SK-N-SH (cell line): ENCODE measurements around the gene TMEM63C. TPM values are rescaled to one million over a fixed set of nuclear protein-coding genes. Genes with fewer than 3 reads are reported as not detected.
A peak's percentile ranks its signal among the peaks of the same experiment; 100 is the strongest.

Source experiments
- CTCF ChIA-PET: fragments of 300-600, 350-600 bp; formaldehyde crosslinking; extraction: SDS; loops from one replicate; lab custom pipeline; 2021; lab: Yijun Ruan, JAX
- POLR2A ChIA-PET: fragments of 350-600 bp; sonication (Branson Sonifier 250); formaldehyde crosslinking; extraction: SDS; loops from one replicate; lab custom pipeline; 2020; ENCODE audit warnings: antibody characterized with exemption, inconsistent platforms; lab: Yijun Ruan, JAX
- DNase-seq: peaks from one replicate; pipeline ENCODE4 v3.0.0; 2012
- H2AFZ ChIP-seq: fragments of 200-600 bp; sonication (generic); 2 replicates; pipeline ENCODE4 v1.8.1; 2016; ENCODE audit warnings: antibody characterized with exemption, mild to moderate bottlenecking, low read depth
- H3F3A ChIP-seq: fragments of 200-600 bp; sonication (generic); replicated peaks from 2 replicates; pipeline ENCODE3; 2016; ENCODE audit warnings: antibody characterized with exemption, mild to moderate bottlenecking; ENCODE audit not compliant: insufficient read depth
- H3K27ac ChIP-seq, 2 experiments: fragments of 200-500 bp in 1 of 2; fragments of 200-600 bp in 1 of 2; sonication (Bioruptor generic) in 1 of 2; sonication (generic), shearing (Covaris generic) in 1 of 2; 2 replicates each; pipeline versions ENCODE4 v1.5.1 to v1.6.1; 2014 to 2016; ENCODE audit warnings: low read depth in 2 of 2, inconsistent platforms in 1 of 2, low read length in 1 of 2, mild to moderate bottlenecking in 1 of 2, mixed read lengths in 1 of 2
- H3K27me3 ChIP-seq: fragments of 200-600 bp; sonication (generic), shearing (Covaris generic); 2 replicates; pipeline ENCODE4 v1.6.1; 2016; ENCODE audit warnings: mixed run types; ENCODE audit not compliant: insufficient read depth
- H3K36me3 ChIP-seq, 2 experiments: fragments of 200-500 bp in 1 of 2; fragments of 200-600 bp in 1 of 2; sonication (Bioruptor generic) in 1 of 2; sonication (generic) in 1 of 2; replicated peaks in 1 of 2; 2 replicates each; pipeline versions ENCODE3 to v1.5.1; 2014 to 2016; ENCODE audit warnings: low read length in 1 of 2, mild to moderate bottlenecking in 1 of 2; ENCODE audit not compliant: insufficient read depth in 2 of 2, control insufficient read depth in 1 of 2
- H3K4me1 ChIP-seq, 2 experiments: fragments of 200-500 bp in 1 of 2; fragments of 200-600 bp in 1 of 2; sonication (Bioruptor generic) in 1 of 2; sonication (generic), shearing (Covaris generic) in 1 of 2; 2 replicates each; pipeline versions ENCODE4 v1.5.1 to v1.6.1; 2014 to 2016; ENCODE audit warnings: low read depth in 1 of 2, low read length in 1 of 2, mixed run types in 1 of 2; ENCODE audit not compliant: insufficient read depth in 2 of 2, control insufficient read depth in 1 of 2
- H3K4me2 ChIP-seq: fragments of 200-600 bp; sonication (generic), shearing (Covaris generic); 2 replicates; pipeline ENCODE4 v1.6.1; 2017; ENCODE audit warnings: mixed run types
- H3K4me3 ChIP-seq, 2 experiments: fragments of 200-500 bp in 1 of 2; fragments of 200-600 bp in 1 of 2; sonication (Bioruptor generic) in 1 of 2; sonication (generic), shearing (Covaris generic) in 1 of 2; 2 replicates each; pipeline versions ENCODE4 v1.5.1 to v1.8.1; 2014 to 2016; ENCODE audit warnings: low read depth in 2 of 2, inconsistent platforms in 1 of 2, low read length in 1 of 2, mild to moderate bottlenecking in 1 of 2, mixed read lengths in 1 of 2, moderate library complexity in 1 of 2
- H3K79me2 ChIP-seq: fragments of 200-600 bp; sonication (generic); 2 replicates; pipeline ENCODE4 v1.8.1; 2017; ENCODE audit warnings: mild to moderate bottlenecking; ENCODE audit not compliant: insufficient read depth
- H3K9ac ChIP-seq: fragments of 200-600 bp; sonication (generic); 2 replicates; pipeline ENCODE4 v1.6.1; 2017; ENCODE audit warnings: mixed run types
- H3K9me2 ChIP-seq: fragments of 200-600 bp; sonication (generic); 2 replicates; pipeline ENCODE4 v1.6.1; 2017; ENCODE audit warnings: mixed run types
- H3K9me3 ChIP-seq: fragments of 200-600 bp; sonication (generic); 2 replicates; pipeline ENCODE4 v1.6.1; 2017; ENCODE audit warnings: mixed run types, mild to moderate bottlenecking, moderate library complexity
- H4K20me1 ChIP-seq: fragments of 200-600 bp; sonication (generic); 2 replicates; pipeline ENCODE4 v1.6.1; 2017; ENCODE audit warnings: mild to moderate bottlenecking, mixed run types; ENCODE audit not compliant: insufficient read depth
- GATA2 ChIP-seq: sonication (generic); formaldehyde crosslinking; IDR thresholded peaks from 2 replicates; pipeline ENCODE4 v1.5.0; 2020; ENCODE audit warnings: mild to moderate bottlenecking, missing genetic modification reagents
- IRF3 ChIP-seq: fragments of 150-350 bp; IDR thresholded peaks from 2 replicates; pipeline ENCODE4 v1.6.1; 2016; ENCODE audit warnings: mild to moderate bottlenecking, low read depth, low read length
- MAX ChIP-seq: IDR thresholded peaks from 2 replicates; pipeline ENCODE4 v1.4.0; 2012; ENCODE audit warnings: low read depth
- MXI1 ChIP-seq: IDR thresholded peaks from 2 replicates; pipeline ENCODE4 v1.6.1; 2012; ENCODE audit warnings: mild to moderate bottlenecking, low read depth, low read length, improper control_type of control experiment
- RAD21 ChIP-seq: IDR thresholded peaks from 2 replicates; pipeline ENCODE4 v1.6.1; 2012; ENCODE audit warnings: mild to moderate bottlenecking, low read length
- RCOR1 ChIP-seq: fragments of 150-350 bp; IDR thresholded peaks from 2 replicates; pipeline ENCODE4 v1.6.1; 2017; ENCODE audit warnings: antibody characterized with exemption, low read length
- RXRA ChIP-seq: IDR thresholded peaks from 2 replicates; pipeline ENCODE4 v1.4.0; 2012; ENCODE audit warnings: low read depth, mild to moderate bottlenecking, borderline replicate concordance
- SMC3 ChIP-seq: IDR thresholded peaks from 2 replicates; pipeline ENCODE4 v1.6.1; 2012; ENCODE audit warnings: low read depth, low read length, improper control_type of control experiment
- TAF1 ChIP-seq: IDR thresholded peaks from 2 replicates; pipeline ENCODE4 v1.6.1; 2012; ENCODE audit warnings: low read depth, mild to moderate bottlenecking, low read length, moderate library complexity, borderline replicate concordance
- USF1 ChIP-seq: IDR thresholded peaks from 2 replicates; pipeline ENCODE4 v1.4.0; 2012; ENCODE audit warnings: low read depth, borderline replicate concordance
- WGBS: methylation state at CpG from one replicate; pipeline ENCODE4 v1.1.6; 2017; ENCODE audit warnings: low lambda C conversion rate; 5-methylcytosine and 5-hydroxymethylcytosine counted together
- polyA plus RNA-seq, 3 experiments: library from polyadenylated mRNA; depleted of rRNA; stranded (reverse); fragments of >200 nt; gene quantifications; 2 replicates each; pipeline ENCODE4 v1.2.3, GENCODE V29; 2012
- TF ChIP-seq, protein P1 (sequence below): IDR thresholded peaks from 2 replicates; pipeline ENCODE4 v1.4.0; 2012; ENCODE audit warnings: low read depth, borderline replicate concordance

Gene TMEM63C
- polyA plus RNA-seq, 1 of the 3 experiments (the other 2 are of a cell fraction) = 0.25 TPM

GRCh38 chr14:77199590-77199989 lies 18.0 kb downstream of the TMEM63C start:
- no peaks in the 10 kb centered on the region for H4K20me1 ChIP-seq
- no peaks in the 10 kb centered on the region for H3K36me3 ChIP-seq
- no peaks in the 10 kb centered on the region for H3K9me2 ChIP-seq
- no peak overlapping the region for H3K4me3 ChIP-seq
- H3K79me2 ChIP-seq = no peaks in the 10 kb centered on the region
- H3K9me3 ChIP-seq = no peaks in the 10 kb centered on the region
- no peak overlapping the region for H3K4me2 ChIP-seq
- H3K4me1 ChIP-seq = peaks cover 0 to 13% of the 10 kb centered on the region in 2 experiments; a peak in 1 of 4 replicates
- H2AFZ ChIP-seq = no peak overlapping the region
- H3K27me3 ChIP-seq = no peaks in the 10 kb centered on the region; the same call in 1 of the 2 replicates
- TF ChIP-seq, protein P1, sequence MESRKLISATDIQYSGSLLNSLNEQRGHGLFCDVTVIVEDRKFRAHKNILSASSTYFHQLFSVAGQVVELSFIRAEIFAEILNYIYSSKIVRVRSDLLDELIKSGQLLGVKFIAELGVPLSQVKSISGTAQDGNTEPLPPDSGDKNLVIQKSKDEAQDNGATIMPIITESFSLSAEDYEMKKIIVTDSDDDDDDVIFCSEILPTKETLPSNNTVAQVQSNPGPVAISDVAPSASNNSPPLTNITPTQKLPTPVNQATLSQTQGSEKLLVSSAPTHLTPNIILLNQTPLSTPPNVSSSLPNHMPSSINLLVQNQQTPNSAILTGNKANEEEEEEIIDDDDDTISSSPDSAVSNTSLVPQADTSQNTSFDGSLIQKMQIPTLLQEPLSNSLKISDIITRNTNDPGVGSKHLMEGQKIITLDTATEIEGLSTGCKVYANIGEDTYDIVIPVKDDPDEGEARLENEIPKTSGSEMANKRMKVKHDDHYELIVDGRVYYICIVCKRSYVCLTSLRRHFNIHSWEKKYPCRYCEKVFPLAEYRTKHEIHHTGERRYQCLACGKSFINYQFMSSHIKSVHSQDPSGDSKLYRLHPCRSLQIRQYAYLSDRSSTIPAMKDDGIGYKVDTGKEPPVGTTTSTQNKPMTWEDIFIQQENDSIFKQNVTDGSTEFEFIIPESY = no peak
- TF ChIP-seq RXRA = no peak
- no peak for TF ChIP-seq IRF3
- no peak for TF ChIP-seq TAF1
- TF ChIP-seq MXI1 = no peak
- TF ChIP-seq SMC3 = no peak
- no peak for TF ChIP-seq USF1
- TF ChIP-seq RCOR1 = no peak
- no peak for TF ChIP-seq GATA2 (CRISPR knock-in tag)
- no peak for TF ChIP-seq MAX
- H3F3A ChIP-seq = no peaks in the 10 kb centered on the region
- ChIA-PET POLR2A (no interaction called here), CTCF (interaction anchor here (0.8 to 1.5 kb wide), 6 partner anchors 9 to 326 kb away, joined by 3 to 5 read pairs (median 4); partner anchors contain the start of gene TMEM63C)
- H3K9ac ChIP-seq = no peak overlapping the region
- WGBS = 48% methylated on average over 12 of the region's 12 CpGs
- no peak for DNase-seq
- no peak overlapping the region for H3K27ac ChIP-seq

DNA sequence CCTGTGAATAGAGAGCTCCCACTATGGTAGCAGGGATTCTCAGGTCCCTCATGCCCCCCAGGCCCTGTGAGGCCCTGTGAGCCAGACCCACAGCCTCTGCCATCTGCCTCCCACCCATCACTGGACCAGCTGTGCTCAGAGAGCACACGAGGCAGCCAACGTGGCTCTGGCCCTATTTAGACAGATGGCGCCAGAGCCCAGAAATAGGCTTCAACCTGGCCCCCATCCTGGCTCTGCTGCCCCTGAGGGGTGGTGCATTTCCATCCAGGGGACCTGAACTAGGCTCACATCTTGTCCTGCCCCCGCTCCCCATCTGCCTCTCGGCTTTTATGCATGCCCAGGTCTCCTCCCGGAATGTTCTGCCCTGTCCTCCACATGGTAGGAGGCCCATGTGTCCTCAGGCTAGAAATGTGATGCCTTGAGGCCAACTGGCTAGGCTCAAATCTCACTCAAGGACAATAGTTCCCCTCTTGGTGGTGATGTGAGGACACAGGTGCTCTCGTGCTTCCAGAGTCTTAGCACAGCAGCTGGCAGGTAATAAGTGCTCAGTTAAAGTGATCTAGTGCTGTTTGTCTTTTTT lies 18.9 kb downstream of the TMEM63C start:
- Histone ChIP-seq H3K4me1 (peaks cover 0 to 13% of the 10 kb centered on the region in 2 experiments; a peak in 1 of 4 replicates), H3K27me3 (no peaks in the 10 kb centered on the region; the same call in 1 of the 2 replicates), H3K36me3 (no peaks in the 10 kb centered on the region), H3K4me2 (no peak overlapping the region), H3K79me2 (no peaks in the 10 kb centered on the region), H3K9me3 (no peaks in the 10 kb centered on the region), H3K9ac (no peak overlapping the region), H3K4me3 (no peak overlapping the region)
- 29% methylated on average over 6 of the region's 7 CpGs for WGBS
- ChIA-PET CTCF (interaction anchor here (0.8 to 1.4 kb wide), 5 partner anchors 12 to 327 kb away, joined by 3 to 5 read pairs (median 4); partner anchors contain the start of gene TMEM63C), POLR2A (no interaction called here)
- no peak for DNase-seq
- TF ChIP-seq USF1 = no peak
- 0 out of 2 replicates have a peak, but pooled peaks have one; percentile 9 for TF ChIP-seq RAD21
- TF ChIP-seq, all 33 proteins: peak for 1
- Histone ChIP-seq H3K27ac (no peak overlapping the region), H3F3A (no peaks in the 10 kb centered on the region), H4K20me1 (no peaks in the 10 kb centered on the region), H3K9me2 (no peaks in the 10 kb centered on the region), H2AFZ (no peak overlapping the region)
